ENCODE results near the gene DCTPP1. TPM values are rescaled to one million over a fixed set of nuclear protein-coding genes. Genes with fewer than 3 reads are reported as not detected.

Gene DCTPP1
- total RNA-seq, 1 donor from 2014 or later = 62.1 TPM

DNA sequence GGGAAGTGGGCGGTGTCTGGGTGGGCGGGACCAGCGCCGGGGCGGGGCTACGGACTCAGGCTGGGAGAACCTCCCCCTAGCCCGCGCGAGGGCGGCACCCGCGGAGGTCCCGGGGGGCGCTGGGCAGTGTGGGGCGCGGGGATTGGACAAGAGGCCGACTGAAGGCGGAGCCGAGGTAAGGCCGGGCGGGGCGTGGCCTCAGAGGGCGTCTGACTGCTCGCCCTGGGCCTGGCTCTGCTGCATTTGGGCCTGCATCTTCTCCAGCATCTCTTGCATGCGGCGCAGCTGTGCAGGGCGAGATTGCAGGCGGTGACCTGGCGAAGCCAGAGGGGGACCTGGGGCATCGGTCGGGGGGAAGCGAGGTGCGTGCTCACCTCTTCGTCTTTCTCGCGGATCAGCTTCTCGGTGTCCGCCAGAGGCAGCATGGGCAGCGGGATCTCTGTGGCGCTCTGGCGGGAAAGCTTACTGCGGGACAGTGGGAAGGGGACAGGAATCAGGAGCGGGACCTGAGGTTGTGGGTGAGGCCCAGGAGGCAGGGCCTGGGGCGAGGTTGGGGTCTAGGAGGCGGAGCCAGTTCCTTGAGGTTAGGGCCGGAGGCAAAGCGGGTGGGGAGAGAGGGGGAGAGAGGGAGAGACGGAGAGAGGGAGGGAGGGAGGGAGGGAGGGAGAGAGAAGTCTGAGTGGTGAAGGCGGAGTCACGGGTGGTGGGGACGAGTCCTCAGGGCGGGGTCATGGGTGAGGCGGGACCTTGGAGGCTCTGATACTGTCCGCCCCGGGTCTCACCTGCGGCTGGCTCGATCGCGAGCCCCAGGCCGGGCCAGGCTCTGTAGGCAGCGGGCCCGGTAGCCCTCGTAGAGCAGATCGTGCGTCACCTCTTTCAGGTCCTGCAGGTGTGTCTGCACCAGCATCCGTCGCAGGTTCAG lies 51.3 kb downstream of the DCTPP1 start:
- H3K4me3 Mint-ChIP-seq = peak overlapping the region; percentile 98
- no peaks in the 10 kb centered on the region for H3K9me3 Mint-ChIP-seq
- peak; percentile 100 for DNase-seq (ENCODE audit: extremely low spot score, unreplicated experiment)
- peak overlapping the region; percentile 100 for H3K27ac Mint-ChIP-seq
- no peaks in the 10 kb centered on the region for H3K27me3 Mint-ChIP-seq
- peaks cover 3% of the 10 kb centered on the region for H3K36me3 Mint-ChIP-seq
- peaks cover 17% of the 10 kb centered on the region for H3K4me1 Mint-ChIP-seq (ENCODE audit: unreplicated experiment)
- TF ChIP-seq, protein P1, sequence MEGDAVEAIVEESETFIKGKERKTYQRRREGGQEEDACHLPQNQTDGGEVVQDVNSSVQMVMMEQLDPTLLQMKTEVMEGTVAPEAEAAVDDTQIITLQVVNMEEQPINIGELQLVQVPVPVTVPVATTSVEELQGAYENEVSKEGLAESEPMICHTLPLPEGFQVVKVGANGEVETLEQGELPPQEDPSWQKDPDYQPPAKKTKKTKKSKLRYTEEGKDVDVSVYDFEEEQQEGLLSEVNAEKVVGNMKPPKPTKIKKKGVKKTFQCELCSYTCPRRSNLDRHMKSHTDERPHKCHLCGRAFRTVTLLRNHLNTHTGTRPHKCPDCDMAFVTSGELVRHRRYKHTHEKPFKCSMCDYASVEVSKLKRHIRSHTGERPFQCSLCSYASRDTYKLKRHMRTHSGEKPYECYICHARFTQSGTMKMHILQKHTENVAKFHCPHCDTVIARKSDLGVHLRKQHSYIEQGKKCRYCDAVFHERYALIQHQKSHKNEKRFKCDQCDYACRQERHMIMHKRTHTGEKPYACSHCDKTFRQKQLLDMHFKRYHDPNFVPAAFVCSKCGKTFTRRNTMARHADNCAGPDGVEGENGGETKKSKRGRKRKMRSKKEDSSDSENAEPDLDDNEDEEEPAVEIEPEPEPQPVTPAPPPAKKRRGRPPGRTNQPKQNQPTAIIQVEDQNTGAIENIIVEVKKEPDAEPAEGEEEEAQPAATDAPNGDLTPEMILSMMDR (conservative IDR thresholded peaks at IDR 0.05) = peak; percentile 27

DNA sequence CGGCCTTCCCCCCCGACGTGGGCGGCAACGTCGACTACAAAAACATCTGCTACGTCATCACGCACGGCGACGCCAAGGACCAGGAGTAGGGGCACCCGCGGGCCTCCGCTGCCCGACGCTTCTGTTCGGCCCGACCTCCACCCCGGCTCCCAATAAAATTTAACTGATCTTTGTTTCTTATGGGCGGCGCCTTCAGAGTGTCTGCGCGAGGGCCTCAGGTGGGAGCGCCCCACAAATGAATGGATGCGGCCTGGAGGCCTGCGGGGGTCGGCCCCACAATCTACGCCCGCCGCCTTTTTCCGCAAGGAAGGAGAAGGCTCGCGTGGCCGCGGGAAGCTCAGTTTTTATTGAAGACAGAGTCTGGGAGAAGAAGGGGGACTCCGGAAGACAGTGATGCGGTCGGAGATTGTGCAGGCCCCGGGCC lies 52.0 kb downstream of the DCTPP1 start:
- Mint-ChIP-seq H3K4me3 (peak overlapping the region; percentile 98), H3K27ac (peak overlapping the region; percentile 100), H3K27me3 (no peaks in the 10 kb centered on the region), H3K36me3 (peaks cover 3% of the 10 kb centered on the region), H3K4me1 (ENCODE audit: unreplicated experiment) (peaks cover 17% of the 10 kb centered on the region), H3K9me3 (no peaks in the 10 kb centered on the region)
- TF ChIP-seq, protein P1 (conservative IDR thresholded peaks at IDR 0.05) = no peak
- DNase-seq (ENCODE audit: extremely low spot score, unreplicated experiment) = peak; percentile 91

DNA sequence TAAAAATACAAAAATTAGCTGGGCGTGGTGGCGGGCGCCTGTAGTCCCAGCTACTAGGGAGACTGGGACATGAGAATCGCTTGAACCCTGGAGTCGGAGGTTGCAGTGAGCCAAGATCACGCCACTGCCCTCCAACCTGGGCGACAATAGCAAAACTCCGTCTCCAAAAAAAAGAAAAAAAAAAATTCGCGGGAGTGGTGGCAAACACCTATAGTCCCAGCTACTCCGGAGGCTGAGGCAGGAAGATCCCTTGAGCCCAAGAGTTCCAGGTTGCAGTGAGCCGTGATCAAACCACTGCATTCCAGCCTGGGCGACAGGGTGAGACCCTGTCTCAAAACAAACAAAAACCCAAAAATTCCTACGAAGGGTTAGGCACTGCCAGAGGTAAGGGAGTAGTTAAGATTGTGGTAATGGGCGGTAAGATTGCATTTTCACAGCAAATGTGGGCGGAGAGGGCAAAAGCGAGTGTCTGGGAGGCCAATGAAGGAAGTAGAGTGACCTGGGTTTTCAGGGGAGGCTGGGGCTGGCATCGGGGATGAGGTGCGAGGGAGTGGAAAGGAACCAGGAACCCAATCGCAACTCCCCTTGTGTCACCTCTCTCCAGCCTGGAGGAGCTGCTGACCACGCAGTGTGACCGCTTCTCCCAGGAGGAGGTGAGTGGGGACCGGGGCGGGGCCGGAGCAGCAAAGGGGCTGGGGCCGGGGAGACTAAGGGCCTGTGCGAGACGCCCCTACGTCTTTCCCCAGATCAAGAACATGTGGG lies 52.6 kb downstream of the DCTPP1 start:
- Mint-ChIP-seq H3K9me3 (no peaks in the 10 kb centered on the region), H3K4me3 (peak overlapping the region; percentile 98), H3K4me1 (ENCODE audit: unreplicated experiment) (peaks cover 17% of the 10 kb centered on the region), H3K36me3 (peaks cover 3% of the 10 kb centered on the region), H3K27me3 (no peaks in the 10 kb centered on the region), H3K27ac (peak overlapping the region; percentile 100)
- TF ChIP-seq, protein P1 (conservative IDR thresholded peaks at IDR 0.05) = no peak
- DNase-seq (ENCODE audit: extremely low spot score, unreplicated experiment) = no peak

DNA sequence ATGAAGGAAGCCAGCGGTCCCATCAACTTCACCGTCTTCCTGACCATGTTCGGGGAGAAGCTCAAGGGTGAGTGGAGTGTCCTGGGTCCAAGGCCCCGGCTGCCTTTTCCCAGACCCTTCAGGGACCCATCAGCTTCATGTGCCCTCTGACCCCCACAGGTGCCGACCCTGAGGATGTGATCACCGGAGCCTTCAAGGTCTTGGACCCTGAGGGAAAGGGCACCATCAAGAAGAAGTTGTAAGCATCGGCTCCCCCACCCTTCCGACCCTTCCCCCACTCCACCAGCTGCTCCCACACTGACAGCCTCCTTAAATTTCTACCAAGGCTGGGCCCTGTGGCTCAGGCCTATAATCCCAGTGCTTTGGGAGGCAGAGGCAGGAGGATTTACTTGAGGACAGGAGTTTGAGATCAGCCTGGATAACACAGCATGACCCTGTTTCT lies 53.3 kb downstream of the DCTPP1 start:
- Mint-ChIP-seq H3K4me1 (ENCODE audit: unreplicated experiment) (peaks cover 23% of the 10 kb centered on the region), H3K36me3 (peaks cover 3% of the 10 kb centered on the region), H3K27me3 (no peaks in the 10 kb centered on the region), H3K27ac (peak overlapping the region; percentile 100), H3K4me3 (no peak overlapping the region), H3K9me3 (no peaks in the 10 kb centered on the region)
- TF ChIP-seq, protein P1 (conservative IDR thresholded peaks at IDR 0.05) = no peak
- DNase-seq (ENCODE audit: extremely low spot score, unreplicated experiment) = no peak

DNA sequence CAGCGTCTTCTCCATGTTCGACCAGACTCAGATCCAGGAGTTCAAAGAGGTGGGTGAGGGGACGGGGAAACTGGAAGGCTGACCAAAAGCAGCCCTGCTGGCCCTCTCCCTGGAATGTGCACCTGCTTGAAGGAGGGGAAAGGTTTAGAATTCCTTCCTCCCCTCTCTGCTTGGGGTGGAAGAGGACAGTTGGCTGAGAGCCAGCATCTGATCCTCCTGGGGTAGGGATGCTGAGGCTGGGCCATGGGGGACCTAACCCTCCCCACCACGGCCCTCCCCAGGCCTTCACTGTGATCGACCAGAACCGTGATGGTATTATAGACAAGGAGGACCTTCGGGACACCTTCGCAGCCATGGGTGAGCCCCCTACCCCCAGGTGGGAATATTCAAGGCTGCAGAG lies 54.0 kb downstream of the DCTPP1 start:
- H3K4me1 Mint-ChIP-seq (ENCODE audit: unreplicated experiment) = peaks cover 28% of the 10 kb centered on the region
- H3K36me3 Mint-ChIP-seq = peaks cover 3% of the 10 kb centered on the region
- TF ChIP-seq, protein P1 (conservative IDR thresholded peaks at IDR 0.05) = no peak
- H3K4me3 Mint-ChIP-seq = no peak overlapping the region
- no peaks in the 10 kb centered on the region for H3K9me3 Mint-ChIP-seq
- peak overlapping the region; percentile 72 for H3K27ac Mint-ChIP-seq
- DNase-seq (ENCODE audit: extremely low spot score, unreplicated experiment) = no peak
- no peaks in the 10 kb centered on the region for H3K27me3 Mint-ChIP-seq

Measured in type B pancreatic cell (in vitro differentiated cells).